HG02798 (cell line): ENCODE results near the gene TBCK.

Source experiments
- ATAC-seq: cut with Tn5 transposase; IDR thresholded peaks from one replicate; pipeline ENCODE4 v1.9.1; 2021; ENCODE audit warnings: mild to moderate bottlenecking; ENCODE audit not compliant: unreplicated experiment, poor library complexity

Gene TBCK

GRCh38 chr4:106291678-106292077 is 24.3 kb downstream of the TBCK start:
- no peak for ATAC-seq

DNA sequence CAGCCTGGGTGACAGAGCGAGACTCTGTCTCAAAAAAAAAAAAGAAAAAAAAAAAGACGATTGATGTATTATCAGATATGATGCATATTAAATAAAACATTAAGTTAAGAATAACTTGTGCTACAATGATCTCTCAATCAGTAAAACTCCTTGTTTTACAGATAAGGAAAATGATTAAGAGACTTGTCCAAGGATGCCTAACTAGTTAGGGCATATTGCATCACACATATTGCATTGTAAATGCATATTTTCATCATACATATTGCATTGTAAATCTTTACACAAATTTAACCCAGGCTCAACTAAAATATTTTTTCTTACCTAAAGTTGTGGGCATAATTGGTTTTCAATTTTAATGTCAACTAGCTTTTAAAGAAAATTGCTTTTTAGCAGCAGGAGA is 26.3 kb downstream of the TBCK start:
- ATAC-seq = no peak

DNA sequence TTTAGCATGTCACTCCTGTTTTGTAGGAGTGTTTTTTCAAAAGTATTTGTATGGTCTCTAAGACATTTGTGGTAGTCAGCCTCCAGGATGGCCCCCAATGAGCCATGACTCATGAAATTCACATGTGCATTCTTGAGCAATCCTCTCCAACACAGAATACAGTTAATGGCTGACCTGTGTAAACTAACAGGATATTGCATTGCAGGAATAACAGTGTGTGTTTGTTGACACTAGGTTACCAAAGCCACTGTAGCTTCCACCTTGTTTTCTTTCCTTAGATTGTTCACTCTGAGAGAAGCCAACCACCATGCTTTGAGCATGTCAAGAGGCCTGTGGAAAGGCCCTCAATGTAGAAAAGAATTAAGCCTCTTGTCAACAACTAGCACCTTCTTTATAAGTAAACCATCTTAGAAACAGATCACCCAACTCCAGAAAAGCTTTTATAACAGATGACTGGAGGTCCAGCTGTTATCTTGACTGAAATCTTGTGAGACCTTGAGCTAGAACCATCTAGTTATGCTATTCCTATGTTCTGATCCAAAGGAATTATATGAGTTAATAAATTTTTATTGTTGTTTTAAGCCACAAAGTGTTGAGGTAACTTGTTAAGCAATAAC is 28.5 kb downstream of the TBCK start:
- ATAC-seq = no peak

GRCh38 chr4:106286611-106287010 is 29.4 kb downstream of the TBCK start:
- no peak for ATAC-seq

- ATAC-seq = no peak
These were observed 31.8 kb downstream of the TBCK start for GRCh38 chr4:106284227-106284626.

- no peak for ATAC-seq
These were observed 38.8 kb downstream of the TBCK start for GRCh38 chr4:106277140-106277675.

GRCh38 chr4:106273831-106274230 is 42.2 kb downstream of the TBCK start:
- ATAC-seq = no peak

GRCh38 chr4:106270736-106271135 is 45.3 kb downstream of the TBCK start:
- ATAC-seq = no peak

DNA sequence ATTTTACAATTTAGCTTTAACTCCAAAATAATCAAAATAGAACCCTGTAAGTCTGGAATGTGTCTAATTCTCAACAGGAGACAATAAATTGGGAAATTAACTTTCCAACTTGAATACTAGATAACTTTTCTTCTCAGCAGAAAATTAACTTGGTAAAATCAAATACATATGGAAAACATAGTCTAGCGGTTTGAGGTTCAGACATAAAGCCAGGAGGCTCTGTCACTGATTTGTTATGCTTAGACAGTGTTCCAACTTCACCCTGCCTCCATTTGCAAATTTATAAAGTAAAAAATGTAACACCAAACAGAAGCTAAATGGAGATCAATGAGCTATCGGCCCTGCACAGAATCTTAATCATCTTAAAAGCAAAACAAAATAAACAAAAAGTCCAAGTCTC is 46.3 kb downstream of the TBCK start:
- ATAC-seq = no peak

DNA sequence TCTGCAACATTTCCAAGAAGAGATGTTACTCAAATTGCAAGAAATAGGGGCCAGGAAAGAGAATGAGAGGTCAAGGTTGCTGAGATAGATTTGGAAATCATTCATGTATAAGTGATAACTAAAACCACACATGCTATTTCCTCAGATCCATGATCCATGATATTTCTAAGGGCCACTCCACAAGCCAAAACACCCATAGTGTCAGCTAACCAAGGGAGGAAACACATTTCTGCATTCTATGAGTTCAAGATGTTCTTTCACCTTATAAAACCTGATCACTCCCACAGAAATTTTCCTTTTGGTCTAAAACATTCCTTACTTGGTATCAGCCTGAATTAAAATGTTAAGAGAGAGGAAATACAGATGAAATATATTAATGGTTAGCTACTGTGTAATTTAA is 47.2 kb downstream of the TBCK start:
- no peak for ATAC-seq

DNA sequence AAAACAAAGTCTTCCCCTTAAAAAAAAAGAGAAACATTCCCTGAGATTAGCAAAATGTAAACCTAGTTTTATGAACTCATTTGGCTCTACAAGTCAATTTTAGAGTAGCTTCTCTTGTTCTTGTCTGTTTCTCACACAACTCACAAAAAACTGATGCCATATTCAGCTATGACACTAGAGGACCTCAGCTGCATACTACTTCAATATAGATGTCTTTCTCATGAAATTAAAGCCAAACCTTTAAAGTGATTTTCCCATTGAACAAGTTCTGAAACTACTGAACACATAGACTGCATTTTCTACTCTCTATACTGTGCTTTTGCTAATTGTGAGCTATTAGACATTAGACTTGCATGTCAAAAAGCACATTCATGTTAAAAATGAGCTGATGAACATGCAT is 49.8 kb downstream of the TBCK start:
- peak; percentile 70 for ATAC-seq

- no peak for ATAC-seq
These were observed 51.7 kb downstream of the TBCK start for GRCh38 chr4:106264331-106264728.

- no peak for ATAC-seq
These were observed 52.2 kb downstream of the TBCK start for GRCh38 chr4:106263594-106264330.

DNA sequence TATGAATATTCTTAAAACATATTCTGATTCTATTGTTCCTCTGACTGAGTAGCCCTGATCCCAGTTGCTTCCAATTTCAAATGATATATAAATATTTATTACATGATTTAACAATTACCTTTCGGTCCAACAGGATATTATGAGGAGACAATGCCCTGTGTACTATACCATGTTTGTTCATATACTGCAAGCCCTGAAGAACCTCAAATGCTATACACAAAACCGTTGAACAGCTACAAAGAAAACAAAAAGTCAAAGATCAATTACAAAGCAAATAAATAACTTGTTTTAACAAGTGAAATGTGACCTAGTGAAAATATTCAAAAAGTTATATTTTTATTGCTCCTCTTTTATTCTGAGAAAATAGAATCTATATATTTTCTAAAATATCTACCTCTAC is 54.0 kb downstream of the TBCK start:
- ATAC-seq = no peak

DNA sequence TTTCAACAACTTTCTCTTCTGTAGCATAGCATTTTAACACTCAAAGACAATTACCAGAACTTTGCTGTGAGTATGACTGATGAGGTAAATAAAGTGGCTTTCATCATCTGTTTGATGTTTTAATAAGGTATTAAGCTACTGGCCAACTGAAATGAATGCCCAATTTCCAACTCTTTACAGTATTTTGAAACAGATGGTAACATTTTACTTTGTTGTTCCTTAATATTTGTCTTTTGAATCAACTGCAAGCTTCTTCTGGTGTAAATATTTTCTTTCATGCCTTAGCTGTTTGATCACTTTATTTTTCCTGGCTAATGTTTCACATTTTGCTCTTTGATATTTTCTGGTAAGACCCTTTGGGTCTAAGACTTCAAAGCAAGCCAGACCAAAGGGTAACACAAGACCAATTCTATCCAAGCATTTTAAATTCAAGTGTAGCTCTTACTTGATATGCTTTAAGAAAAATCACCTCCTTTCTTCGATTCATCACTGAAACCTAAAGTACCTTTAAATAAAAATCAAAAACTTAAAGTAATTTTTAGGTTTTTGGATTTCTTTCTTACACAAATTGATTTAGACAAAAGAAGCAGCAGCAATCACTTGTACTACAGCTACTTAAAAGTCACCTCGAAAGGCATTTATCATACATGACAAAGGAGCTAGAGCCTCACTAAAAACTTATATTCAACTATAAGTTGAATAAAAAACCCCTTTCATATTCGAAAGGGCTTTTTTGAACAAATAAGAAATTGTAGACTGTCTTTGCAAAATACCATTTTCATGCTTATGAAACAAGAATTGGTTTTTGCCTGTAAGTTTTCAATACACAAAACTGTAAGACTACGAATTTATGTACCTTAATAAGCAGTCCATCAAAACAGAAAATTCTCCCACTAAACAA is 57.6 kb downstream of the TBCK start:
- ATAC-seq = no peak

DNA sequence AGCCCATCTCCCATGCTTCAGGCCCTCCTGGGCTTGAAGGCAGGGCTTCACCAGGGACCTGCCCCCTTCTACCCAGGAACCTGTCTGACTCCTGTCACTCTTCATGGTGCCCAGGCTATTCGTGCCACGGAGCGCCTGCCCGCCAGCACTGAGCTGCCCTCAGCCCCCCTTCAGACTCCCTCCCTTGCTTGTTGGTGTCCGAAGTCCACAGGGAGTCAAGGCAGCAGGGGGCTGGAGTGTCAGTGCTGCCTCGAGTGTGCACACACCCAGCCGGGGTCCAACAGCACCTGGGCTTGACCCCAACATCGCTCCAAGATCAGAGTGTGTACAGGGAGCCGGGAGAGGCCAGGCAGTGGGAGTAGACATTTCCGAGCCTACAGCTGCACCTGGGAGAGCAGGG is 59.8 kb downstream of the TBCK start:
- no peak for ATAC-seq

- ATAC-seq = no peak
These were observed 60.8 kb downstream of the TBCK start for GRCh38 chr4:106255195-106255594.

GRCh38 chr4:106253364-106254129 is 62.5 kb downstream of the TBCK start:
- no peak for ATAC-seq

DNA sequence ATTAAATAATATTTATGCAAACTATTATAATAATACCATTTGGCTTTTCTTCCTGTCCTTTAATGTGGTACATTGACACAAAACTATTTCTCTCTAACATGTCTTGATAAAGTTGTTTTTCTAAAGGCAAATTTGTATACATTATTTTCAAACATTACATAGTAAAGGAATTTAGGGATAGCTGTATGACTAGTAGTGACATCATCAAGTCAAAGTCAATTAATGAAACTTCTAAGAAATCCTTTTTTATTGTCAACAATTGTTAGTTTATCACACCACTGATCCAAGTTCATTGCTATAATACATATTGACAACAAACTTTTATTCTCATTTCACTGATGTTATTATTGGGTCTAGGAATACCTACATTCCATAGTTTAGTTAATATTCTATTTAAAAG is 68.4 kb downstream of the TBCK start:
- no peak for ATAC-seq

GRCh38 chr4:106246441-106246840 is 69.6 kb downstream of the TBCK start:
- ATAC-seq = no peak
